Measurements from ENCODE around the gene DNMT3A. TPM values are rescaled to one million over a fixed set of nuclear protein-coding genes. Genes with fewer than 3 reads are reported as not detected.
A peak's percentile ranks its signal among the peaks of the same experiment; 100 is the strongest.

The DNMT3A gene
- total RNA-seq, 1 experiment from 2014 or later, result 17.7 TPM

DNA sequence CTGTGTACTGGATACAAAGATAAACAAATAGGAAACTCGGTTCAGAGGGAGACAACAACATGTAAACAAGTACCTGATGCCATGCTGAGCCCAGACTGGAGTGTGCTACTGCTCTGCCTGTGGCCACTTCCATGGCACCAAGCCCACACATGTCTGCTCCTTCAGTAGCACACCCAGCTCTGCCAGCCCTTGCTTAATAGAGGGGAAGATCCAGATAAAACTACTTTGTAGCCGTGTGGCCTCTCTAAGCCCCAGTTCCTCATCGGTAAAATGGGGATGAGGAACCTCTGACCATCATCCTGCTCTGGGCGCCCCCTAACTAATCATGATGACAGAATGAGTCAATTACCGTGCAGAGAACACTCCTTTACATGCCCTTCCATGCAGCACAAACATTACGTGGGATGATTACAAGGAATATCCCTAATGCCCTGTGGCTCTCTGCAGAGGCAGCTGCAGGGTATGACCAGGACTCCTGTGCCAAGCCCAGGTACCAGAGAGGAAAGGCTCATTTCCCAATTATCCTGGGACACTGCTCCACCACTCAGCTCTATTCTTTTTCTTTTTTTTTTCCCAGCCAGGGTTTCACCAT lies 34.9 kb downstream of the DNMT3A start:
- DNase-seq (ENCODE audit: low read depth), result no peak

DNA sequence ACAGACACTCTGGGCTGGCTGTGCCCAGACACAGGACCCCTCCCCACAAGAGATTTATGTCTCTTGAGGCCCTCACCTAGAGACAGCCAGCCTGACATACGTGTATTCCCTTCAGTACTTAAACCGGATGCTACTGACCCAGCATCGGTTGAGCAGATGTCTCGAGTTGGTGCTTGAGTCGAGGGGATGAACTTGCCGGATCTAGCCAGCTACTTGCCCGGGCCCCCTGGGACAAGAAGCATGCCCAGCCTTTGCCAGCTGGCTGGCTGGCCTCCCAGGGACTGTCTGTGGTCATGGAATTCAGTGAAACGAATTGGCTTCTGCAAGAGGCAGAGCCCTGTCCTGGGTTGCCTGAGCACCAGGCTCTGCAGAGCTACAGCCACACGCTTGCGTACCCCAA lies 36.0 kb downstream of the DNMT3A start:
- DNase-seq (ENCODE audit: low read depth), result no peak

GRCh38 chr2:25304826-25305596 lies 36.7 kb downstream of the DNMT3A start:
- DNase-seq (ENCODE audit: low read depth), result no peak

DNA sequence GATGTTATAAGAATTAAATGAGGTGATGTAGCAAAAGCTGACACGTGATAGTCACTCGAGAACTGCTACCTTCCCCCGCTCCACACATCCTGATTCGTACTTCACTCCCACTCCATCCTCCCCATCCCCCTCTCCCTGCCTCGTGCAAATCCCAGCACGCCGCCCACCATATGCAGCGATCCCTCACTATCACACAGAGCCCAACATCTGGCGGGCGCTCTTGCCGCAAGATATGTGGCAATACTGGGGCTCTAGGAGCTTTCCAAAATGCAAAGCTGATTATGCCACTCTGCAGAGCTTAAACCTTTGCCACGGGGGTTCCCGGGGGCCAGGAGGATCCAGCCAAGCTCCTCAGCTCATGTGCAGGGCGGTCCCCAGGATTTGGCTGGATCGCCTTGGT lies 37.4 kb downstream of the DNMT3A start:
- DNase-seq (ENCODE audit: low read depth), result no peak

GRCh38 chr2:25303633-25304236 lies 38.0 kb downstream of the DNMT3A start:
- no peak for DNase-seq (ENCODE audit: low read depth)

GRCh38 chr2:25302758-25303375 lies 38.9 kb downstream of the DNMT3A start:
- no peak for DNase-seq (ENCODE audit: low read depth)

GRCh38 chr2:25301453-25302352 lies 40.0 kb downstream of the DNMT3A start:
- peak; percentile 86 for DNase-seq (ENCODE audit: low read depth)

DNA sequence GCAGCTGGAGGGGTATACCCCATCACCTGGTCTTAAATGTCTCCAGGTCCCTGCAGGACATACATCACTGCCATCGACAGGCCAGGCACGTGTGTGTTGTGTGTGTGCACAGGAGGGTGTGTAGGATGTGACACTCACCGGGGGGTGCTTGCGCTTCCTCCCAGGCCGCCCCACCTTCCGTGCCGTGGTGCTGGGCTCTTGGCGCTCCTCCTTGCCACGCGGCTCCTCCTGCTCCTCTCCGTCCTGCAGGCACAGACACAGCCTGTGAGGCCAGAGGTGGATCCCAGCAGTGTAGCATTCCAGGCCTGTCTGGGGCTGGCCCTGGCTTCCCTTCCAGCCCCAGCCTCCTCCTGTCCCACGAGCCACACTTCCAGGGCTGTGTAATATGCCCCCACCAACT lies 41.7 kb downstream of the DNMT3A start:
- no peak for DNase-seq (ENCODE audit: low read depth)

DNA sequence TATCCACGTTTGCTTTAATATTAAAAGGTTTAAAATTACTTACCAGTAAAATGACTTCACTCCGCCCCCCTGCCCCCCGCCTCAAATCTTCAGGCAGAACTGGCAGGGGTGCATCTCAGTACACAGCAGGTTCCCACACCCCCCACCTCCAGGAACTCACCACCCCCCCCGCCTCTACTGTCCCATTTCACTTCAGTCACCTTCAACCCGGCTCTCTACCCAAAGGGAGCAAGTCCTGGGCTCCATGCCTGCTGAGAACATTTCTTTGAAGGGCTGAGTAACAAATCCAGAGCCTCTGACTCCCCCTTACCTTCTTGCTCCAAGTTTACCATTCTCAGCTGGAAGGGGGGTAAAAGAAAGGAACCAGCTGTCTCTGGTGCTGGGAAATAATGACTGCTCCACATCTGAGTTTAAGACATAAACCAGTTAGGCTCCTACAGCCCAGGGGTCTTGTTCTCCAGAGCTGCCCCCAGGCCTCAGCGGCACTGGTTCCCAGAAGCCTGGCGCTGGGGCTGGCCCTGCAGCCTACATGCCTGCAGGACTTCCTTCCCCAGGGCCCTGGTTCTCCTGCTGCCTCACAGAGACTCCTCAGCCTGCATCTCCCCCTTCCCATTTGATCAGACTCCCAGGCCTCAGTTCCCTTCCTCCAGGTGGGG lies 42.8 kb downstream of the DNMT3A start:
- DNase-seq (ENCODE audit: low read depth), result no peak

GRCh38 chr2:25297738-25298137 lies 44.0 kb downstream of the DNMT3A start:
- no peak for DNase-seq (ENCODE audit: low read depth)

- DNase-seq (ENCODE audit: low read depth), result no peak
Observed at GRCh38 chr2:25295621-25296020, 46.1 kb downstream of the DNMT3A start.

DNA sequence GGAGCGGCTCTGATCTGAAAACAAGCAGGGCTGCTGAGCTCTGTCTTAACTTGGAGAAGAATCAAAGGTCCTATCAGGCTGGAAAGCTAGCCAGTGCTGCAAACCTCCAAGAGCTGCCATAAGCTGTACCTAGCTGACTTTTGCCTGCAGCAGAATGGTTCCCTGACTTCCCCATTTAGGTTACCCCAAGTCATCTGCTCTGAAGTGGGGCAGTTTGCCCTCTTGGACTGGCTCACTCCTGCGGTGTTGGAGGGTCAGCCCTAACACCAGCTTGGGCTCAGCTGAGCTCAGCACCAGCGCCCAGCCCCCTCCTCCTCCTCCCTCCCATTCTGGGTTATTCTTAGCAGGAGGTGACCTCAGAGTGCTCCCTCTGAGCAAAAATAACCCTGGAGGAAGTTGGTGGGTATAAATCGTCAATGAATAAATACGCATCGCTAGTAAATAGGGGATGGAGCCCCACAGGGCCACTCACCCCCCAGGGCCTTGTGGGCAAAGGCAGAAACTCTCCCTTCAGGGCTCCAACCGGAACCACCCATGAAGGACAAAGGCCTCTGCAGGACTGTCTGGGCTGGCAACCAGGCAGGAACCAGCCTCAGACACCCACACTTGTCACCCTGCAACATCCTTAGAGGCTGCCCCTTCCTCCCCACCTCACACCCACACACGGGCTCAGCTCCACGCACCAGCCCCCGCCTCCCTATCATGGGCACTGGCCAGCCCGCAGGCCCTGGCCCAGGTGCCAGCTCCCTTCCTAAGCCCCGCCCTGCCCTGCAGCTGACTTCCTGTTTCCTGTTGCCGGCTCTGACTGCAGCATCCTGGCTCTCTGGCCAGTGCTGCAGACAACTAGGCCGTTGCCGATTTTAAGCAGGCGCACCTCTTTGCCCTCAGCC lies 46.9 kb downstream of the DNMT3A start:
- DNase-seq (ENCODE audit: low read depth), result peak; percentile 40

GRCh38 chr2:25293958-25294562 lies 47.7 kb downstream of the DNMT3A start:
- no peak for DNase-seq (ENCODE audit: low read depth)

DNA sequence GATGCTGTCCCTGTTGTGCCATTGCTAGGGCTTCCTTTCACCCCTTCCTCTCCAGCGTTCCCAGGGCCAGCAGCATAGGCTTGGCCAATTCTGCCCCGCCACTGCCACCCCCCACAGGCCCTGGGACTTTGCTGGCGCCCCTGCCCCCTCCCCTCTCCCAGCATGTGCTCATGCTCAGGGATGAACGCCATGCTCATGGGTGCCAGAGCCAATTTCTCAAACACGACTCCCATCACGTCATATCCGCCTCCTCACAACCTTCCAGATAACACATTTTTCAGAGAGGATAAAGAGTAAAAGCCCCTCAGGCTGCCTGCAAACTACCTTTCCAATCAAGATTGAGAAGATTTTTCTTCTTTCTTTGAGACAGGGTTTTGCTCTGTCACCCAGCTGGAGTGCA lies 48.6 kb downstream of the DNMT3A start:
- DNase-seq (ENCODE audit: low read depth), result no peak

GRCh38 chr2:25292408-25292807 lies 49.3 kb downstream of the DNMT3A start:
- no peak for DNase-seq (ENCODE audit: low read depth)

GRCh38 chr2:25290811-25291495 lies 50.8 kb downstream of the DNMT3A start:
- peak; percentile 56 for DNase-seq (ENCODE audit: low read depth)

GRCh38 chr2:25286723-25287483 lies 54.8 kb downstream of the DNMT3A start:
- DNase-seq (ENCODE audit: low read depth), result no peak

DNA sequence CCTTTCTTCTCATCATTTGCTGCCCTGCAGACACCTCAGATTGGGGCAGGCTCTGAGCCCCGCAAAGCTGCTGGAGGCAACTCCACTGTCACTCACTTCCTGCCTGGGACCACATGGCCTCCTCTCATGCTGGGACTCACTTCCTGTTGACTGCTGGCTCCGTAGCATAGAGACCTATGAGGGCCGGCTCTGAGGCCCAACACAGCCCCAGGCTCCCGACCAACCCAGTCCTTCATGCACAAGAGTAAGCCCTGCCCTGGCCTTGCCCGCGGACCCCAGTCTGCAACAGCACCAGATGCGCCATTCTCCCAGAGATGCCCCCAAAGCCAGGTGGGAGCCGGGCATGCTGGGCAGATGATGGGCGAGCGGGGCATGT lies 55.7 kb downstream of the DNMT3A start:
- DNase-seq (ENCODE audit: low read depth), result peak; percentile 39

Measured in Daoy (cell line).